Left colon (tissue), 2 donors: ENCODE measurements around the gene TPSG1. TPM values are rescaled to one million over a fixed set of nuclear protein-coding genes. Genes with fewer than 3 reads are reported as not detected.
"Not testable (repeated sequence)": the region's sequence is repeated elsewhere in the genome, so short reads cannot be mapped to it uniquely, and the experiment has no call there.

Source experiments
- ATAC-seq: fragments of 200-7000 bp; cut with Tn5 transposase; one replicate; pipeline ENCODE4 v1.9.1; 2020; ENCODE audit warnings: mild to moderate bottlenecking, moderate library complexity
- DNase-seq, 2 donors: peaks; one replicate each; pipeline ENCODE4 v3.0.0-alpha.2; 2020
- intact Hi-C, 2 donors: fragments of 100-400 bp; cut with DNase I in 1 of 2; cut with micrococcal nuclease in 1 of 2; formaldehyde crosslinking; loops; one replicate each; pipeline versions ENCODE4 v1.11.2 to v1.14.0; 2022; cut with DNase I, micrococcal nuclease
- total RNA-seq, 2 donors: library from RNA; stranded (reverse); fragmentation: NEBNext Ultra II Directional; extraction: Animal tissue kit (Norgen Biotek cat#: 25700); gene quantifications; one replicate each; pipeline ENCODE4 v1.2.1, GENCODE V29; 2021
- donor health status: DM: no; HTN: no; CAD: no.
- donor health status: DM: yes; HTN: yes; CAD: no.

Gene TPSG1
- total RNA-seq, 2 donors from 2014 or later = 60.7 to 124 TPM

GRCh38 chr16:1258906-1259759 lies 34.1 kb upstream of the TPSG1 start:
- ATAC-seq (peak; percentile 34), DNase-seq (no peak)
- intact Hi-C loops = no loop called here

GRCh38 chr16:1258225-1258600 lies 33.1 kb upstream of the TPSG1 start:
- ATAC-seq (peak; percentile 48), DNase-seq (no peak)
- intact Hi-C loops = no loop called here

- DNase-seq = no peak
- no peak for ATAC-seq
- intact Hi-C loops = no loop called here
Observed at GRCh38 chr16:1257561-1258224, 32.6 kb upstream of the TPSG1 start.

- DNase-seq (no peak), ATAC-seq (no peak)
- intact Hi-C loops = no loop called here
Observed at GRCh38 chr16:1256874-1257322, 31.8 kb upstream of the TPSG1 start.

- ATAC-seq, intact Hi-C loops, DNase-seq: not testable (repeated sequence)
Observed at GRCh38 chr16:1256296-1256873, 31.3 kb upstream of the TPSG1 start.

- intact Hi-C loops, ATAC-seq, DNase-seq: not testable (repeated sequence)
Observed at GRCh38 chr16:1255276-1256122, 30.4 kb upstream of the TPSG1 start, which contains the start of gene TPSD1. Gene TPSD1 (plus strand): TSS chr16:1256069. CDS start chr16:1256281, 212 bp downstream.

- intact Hi-C loops, DNase-seq, ATAC-seq: not testable (repeated sequence)
Observed at GRCh38 chr16:1254821-1255220, 29.8 kb upstream of the TPSG1 start.

GRCh38 chr16:1253701-1254364 lies 28.8 kb upstream of the TPSG1 start:
- DNase-seq, ATAC-seq, intact Hi-C loops: not testable (repeated sequence)

- peak; percentile 85 for ATAC-seq
- intact Hi-C loops, DNase-seq: not testable (repeated sequence)
Observed at GRCh38 chr16:1249031-1249755, 24.1 kb upstream of the TPSG1 start.

GRCh38 chr16:1247903-1248537 lies 23.0 kb upstream of the TPSG1 start:
- DNase-seq, intact Hi-C loops, ATAC-seq: not testable (repeated sequence)

- DNase-seq (no peak), ATAC-seq (no peak)
- intact Hi-C loops = no loop called here
Observed at GRCh38 chr16:1245452-1246020, 20.5 kb upstream of the TPSG1 start.

- peak; percentile 42 for ATAC-seq
- peak in 1 of 2 donors; percentile 26 for DNase-seq
- intact Hi-C loops = no loop called here
Observed at GRCh38 chr16:1244881-1245280, 19.8 kb upstream of the TPSG1 start.

- ATAC-seq, DNase-seq, intact Hi-C loops: not testable (repeated sequence)
Observed at GRCh38 chr16:1243907-1244850, 19.1 kb upstream of the TPSG1 start.

GRCh38 chr16:1243363-1243762 lies 18.3 kb upstream of the TPSG1 start:
- DNase-seq, ATAC-seq, intact Hi-C loops: not testable (repeated sequence)

- ATAC-seq, intact Hi-C loops: not testable (repeated sequence)
- DNase-seq = peak in 1 of 2 donors; percentile 20
Observed at GRCh38 chr16:1241081-1241480, 16.0 kb upstream of the TPSG1 start.
